GM21825 (cell line): ENCODE data around the gene OR2M2.

Experiments used
- ATAC-seq: cut with Tn5 transposase; IDR thresholded peaks from one replicate; pipeline ENCODE4 v1.9.1; 2021; ENCODE audit warnings: mild to moderate bottlenecking, moderate library complexity; ENCODE audit not compliant: unreplicated experiment

Gene OR2M2

GRCh38 chr1:248174521-248174920 is at the start of gene OR2M2:
Gene OR2M2, plus strand, starts transcription at chr1:248174821. Its CDS starts 5,165 bp downstream, at chr1:248179986.
- no peak for ATAC-seq

GRCh38 chr1:248127653-248128052 is 47.0 kb upstream of the OR2M2 start:
- ATAC-seq = no peak

GRCh38 chr1:248136811-248137210 is 37.8 kb upstream of the OR2M2 start:
- ATAC-seq = no peak

GRCh38 chr1:248140846-248141245 is 33.8 kb upstream of the OR2M2 start:
- ATAC-seq = no peak

GRCh38 chr1:248143311-248143710 is 31.3 kb upstream of the OR2M2 start:
- ATAC-seq = no peak

- no peak for ATAC-seq
These were observed 30.0 kb upstream of the OR2M2 start, which contains the start of gene OR2M5 for GRCh38 chr1:248144513-248145198. Gene OR2M5, plus strand, starts transcription at chr1:248145148. Its CDS starts 0 bp downstream, at chr1:248145148.

- ATAC-seq = no peak
These were observed 22.4 kb upstream of the OR2M2 start for GRCh38 chr1:248152056-248152827.

GRCh38 chr1:248155927-248156326 is 18.7 kb upstream of the OR2M2 start:
- no peak for ATAC-seq

GRCh38 chr1:248158758-248159157 is 15.9 kb upstream of the OR2M2 start:
- no peak for ATAC-seq

GRCh38 chr1:248164031-248164430 is 10.6 kb upstream of the OR2M2 start:
- ATAC-seq = no peak

GRCh38 chr1:248165186-248165585 is 9.4 kb upstream of the OR2M2 start:
- no peak for ATAC-seq

- ATAC-seq = no peak
These were observed 9.4 kb downstream of the OR2M2 start for GRCh38 chr1:248183996-248184395.

- no peak for ATAC-seq
These were observed 12.7 kb downstream of the OR2M2 start for GRCh38 chr1:248187363-248187762.

GRCh38 chr1:248189026-248189425 is 14.4 kb downstream of the OR2M2 start:
- no peak for ATAC-seq

- no peak for ATAC-seq
These were observed 19.5 kb downstream of the OR2M2 start for GRCh38 chr1:248194117-248194516.

GRCh38 chr1:248196965-248197364 is 22.3 kb downstream of the OR2M2 start, which contains the start of gene OR2M3:
Gene OR2M3, plus strand, starts transcription at chr1:248197265. Its CDS starts 5,803 bp downstream, at chr1:248203068.
- no peak for ATAC-seq

- no peak for ATAC-seq
These were observed 41.3 kb downstream of the OR2M2 start for GRCh38 chr1:248215880-248216279.

- no peak for ATAC-seq
These were observed 50.9 kb downstream of the OR2M2 start for GRCh38 chr1:248225537-248225936.

GRCh38 chr1:248229360-248229908 is 54.8 kb downstream of the OR2M2 start:
- no peak for ATAC-seq
